Activated B cell treated with CpG ODN at 0.5 μM for 24 hours (primary cell): ENCODE results near the gene ALG8. TPM values are rescaled to one million over a fixed set of nuclear protein-coding genes. Genes with fewer than 3 reads are reported as not detected.
"Not testable (repeated sequence)": the region's sequence is repeated elsewhere in the genome, so short reads cannot be mapped to it uniquely, and the experiment has no call there.

Experiments used
- ATAC-seq: fragments of 200-7000 bp; cut with Tn5 transposase; one replicate; pipeline ENCODE4 v1.10.0; 2021; ENCODE audit warnings: low read depth, mild to moderate bottlenecking, moderate library complexity
- CTCF ChIA-PET: fragments of 350-600 bp; sonication (Branson Sonifier 250); formaldehyde crosslinking; loops from one replicate; lab custom pipeline; 2021; ENCODE audit warnings: antibody characterized with exemption; lab: Charles Lee
- POLR2A ChIA-PET: fragments of 350-600 bp; sonication (Branson Sonifier 250); formaldehyde crosslinking; loops from one replicate; lab custom pipeline; 2021; ENCODE audit warnings: antibody characterized with exemption; lab: Charles Lee
- DNase-seq: peaks from one replicate; pipeline ENCODE4 v3.0.0; 2022
- H3K27ac Mint-ChIP-seq: one replicate; pipeline ENCODE4 v1.8.0; 2020; ENCODE audit warnings: mixed read lengths
- H3K27me3 Mint-ChIP-seq: one replicate; pipeline ENCODE4 v1.8.0; 2021; ENCODE audit warnings: mixed read lengths
- H3K36me3 Mint-ChIP-seq: one replicate; pipeline ENCODE4 v1.8.0; 2021; ENCODE audit warnings: low read depth, mixed read lengths
- H3K4me1 Mint-ChIP-seq: one replicate; pipeline ENCODE4 v1.8.0; 2021; ENCODE audit warnings: mixed read lengths
- H3K4me3 Mint-ChIP-seq: one replicate; pipeline ENCODE4 v1.8.0; 2020; ENCODE audit warnings: mild to moderate bottlenecking, mixed read lengths
- H3K9me3 Mint-ChIP-seq: one replicate; pipeline ENCODE4 v1.8.0; 2020; ENCODE audit warnings: mixed read lengths
- CTCF ChIP-seq: fragments of 200-600 bp; IDR thresholded peaks from one replicate; pipeline ENCODE4 v1.8.0; 2022; ENCODE audit warnings: antibody characterized with exemption, mild to moderate bottlenecking
- intact Hi-C: fragments of 100-400 bp; cut with micrococcal nuclease; formaldehyde crosslinking; loops from one replicate; pipeline ENCODE4 v1.15.1; 2024
- total RNA-seq: library from RNA; stranded (reverse); gene quantifications from 2 replicates; pipeline ENCODE4 v1.2.3, GENCODE V29; 2022

Gene ALG8
- total RNA-seq, 1 donor from 2014 or later = 46.0 TPM

DNA sequence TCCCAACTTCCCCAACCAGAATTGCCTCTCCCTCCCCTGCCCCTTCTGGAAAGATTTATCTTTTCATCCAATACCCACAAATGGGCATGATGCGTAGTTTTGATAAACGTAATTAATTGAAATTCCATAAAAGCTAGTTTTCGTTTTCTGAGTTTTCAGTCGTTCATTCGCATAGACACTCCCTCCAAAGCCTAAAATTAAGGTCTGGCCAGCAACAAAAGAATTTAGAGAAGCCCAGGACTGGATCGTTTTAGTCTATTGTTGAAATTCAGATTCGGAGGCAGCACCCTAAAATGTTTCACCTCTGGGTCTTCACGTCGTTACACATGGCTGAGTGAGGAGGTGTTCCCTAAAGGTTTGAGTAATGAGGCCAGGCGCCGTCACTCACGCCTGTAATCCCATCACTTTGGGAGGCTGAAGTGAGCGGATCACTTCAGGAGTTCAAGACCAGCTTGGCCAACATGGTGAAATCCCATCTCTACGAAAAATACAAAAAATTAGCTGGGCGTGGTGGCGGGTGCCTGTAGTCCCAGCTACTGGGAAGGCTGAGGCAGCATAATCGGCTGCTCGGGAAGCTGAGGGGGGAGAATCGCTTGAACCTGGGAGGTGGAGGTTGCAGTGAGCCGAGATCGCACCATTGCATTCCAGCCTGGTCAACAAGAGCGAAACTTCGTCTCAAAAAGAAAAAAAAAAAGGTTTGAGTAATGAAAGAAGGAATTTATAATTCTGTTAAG lies 59.2 kb downstream of the ALG8 start:
- Mint-ChIP-seq H3K27ac (peak overlapping the region; percentile 86), H3K9me3 (no peaks in the 10 kb centered on the region), H3K27me3 (no peaks in the 10 kb centered on the region), H3K36me3 (peaks cover 10% of the 10 kb centered on the region), H3K4me3 (peak overlapping the region; percentile 93), H3K4me1 (peaks cover 46% of the 10 kb centered on the region)
- intact Hi-C loops = no loop called here
- DNase-seq (no peak), ATAC-seq (no peak)
- CTCF ChIA-PET = no interaction called here
- no peak for TF ChIP-seq CTCF
- POLR2A ChIA-PET = interaction anchor here (1.0 to 2.0 kb wide), 5 partner anchors 9 to 495 kb away, joined by 3 to 17 read pairs (median 11); partner anchors contain the start of genes ALG8, INTS4, KCTD21 and NARS2

DNA sequence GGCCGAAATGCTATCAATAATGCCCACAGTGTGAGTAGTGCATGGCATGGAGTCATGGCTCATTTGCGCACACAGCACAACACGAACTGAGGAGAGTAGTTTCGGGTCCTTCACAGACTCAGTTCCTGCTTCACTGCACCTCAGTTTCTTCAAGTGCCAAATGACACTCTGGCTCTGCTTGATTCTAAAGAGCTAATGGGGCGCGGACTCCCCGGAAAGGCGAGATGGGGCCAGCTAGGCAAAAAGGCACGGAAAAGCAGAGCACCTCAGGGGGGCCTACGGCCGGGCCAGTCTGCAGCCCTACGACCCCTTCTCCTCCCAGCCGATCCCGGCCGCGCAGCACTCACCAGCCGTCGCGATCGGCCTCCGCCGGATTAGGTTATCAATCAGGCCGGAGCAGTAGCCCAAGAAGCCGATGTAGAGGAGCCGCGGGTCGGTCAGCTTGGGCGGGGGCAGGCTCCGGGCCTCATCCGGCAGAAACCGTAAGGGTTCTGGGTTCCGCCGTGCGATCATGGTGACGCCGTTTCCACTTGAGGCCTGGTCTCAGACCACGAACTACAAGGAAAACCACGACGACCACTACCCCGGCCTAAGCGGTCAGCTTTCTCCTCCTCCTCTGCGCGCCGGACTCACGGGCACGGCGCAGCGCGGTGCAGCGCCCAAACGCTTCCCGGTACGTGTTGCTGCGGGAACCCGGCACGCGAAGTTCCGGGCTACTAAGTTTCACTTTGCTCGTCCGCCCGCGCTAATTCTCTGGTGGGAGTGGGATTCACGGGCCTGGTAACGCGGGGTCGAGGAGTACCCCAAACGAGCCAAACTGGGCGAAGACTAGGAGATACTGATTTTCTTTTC lies 60.0 kb downstream of the ALG8 start, which contains the start of gene NDUFC2:
Gene NDUFC2, minus strand, starts transcription at position 631 of the 852 bp plus-strand sequence. Its CDS starts 118 bp downstream, at position 513.
- Mint-ChIP-seq H3K9me3 (no peaks in the 10 kb centered on the region), H3K4me3 (peak within 1 kb of the TSS; percentile 93), H3K27me3 (no peaks in the 10 kb centered on the region), H3K4me1 (peaks cover 51% of the 10 kb centered on the region), H3K36me3 (peaks cover 12% of the 10 kb centered on the region), H3K27ac (peak within 1 kb of the TSS; percentile 86)
- ChIA-PET POLR2A (interaction anchor here (0.5 to 2.0 kb wide), 8 partner anchors 9 to 495 kb away, joined by 3 to 17 read pairs (median 5); partner anchors contain the start of genes ALG8, INTS4, KCTD21 and NARS2), CTCF (interaction anchor here (1.3 to 2.3 kb wide), 2 partner anchors 33 to 485 kb away, joined by 4 to 6 read pairs; no protein-coding TSS in a partner anchor)
- DNase-seq = peak; percentile 60
- no peak for TF ChIP-seq CTCF
- ATAC-seq = peak; percentile 79
- intact Hi-C loops = loop anchor here (1.0 to 10.0 kb wide), 5 partner anchors 59 to 495 kb away; partner anchors contain the start of genes ALG8, GAB2, KCTD21 and NARS2

GRCh38 chr11:78078218-78079167 lies 60.9 kb downstream of the ALG8 start:
- no peak for ATAC-seq
- H3K27ac Mint-ChIP-seq = peak overlapping the region; percentile 86
- no peaks in the 10 kb centered on the region for H3K27me3 Mint-ChIP-seq
- no peak for DNase-seq
- H3K4me1 Mint-ChIP-seq = peaks cover 51% of the 10 kb centered on the region
- intact Hi-C loops = loop anchor here (1.0 to 10.0 kb wide), 5 partner anchors 60 to 496 kb away; partner anchors contain the start of genes ALG8, GAB2, KCTD21 and NARS2
- TF ChIP-seq CTCF = no peak
- CTCF ChIA-PET = interaction anchor here (0.7 to 2.3 kb wide), 4 partner anchors 32 to 486 kb away, joined by 3 to 6 read pairs (median 4); no protein-coding TSS in a partner anchor
- peak overlapping the region; percentile 93 for H3K4me3 Mint-ChIP-seq
- no peaks in the 10 kb centered on the region for H3K9me3 Mint-ChIP-seq
- POLR2A ChIA-PET = interaction anchor here (0.6 to 2.0 kb wide), 6 partner anchors 27 to 496 kb away, joined by 3 to 17 read pairs (median 8); partner anchors contain the start of genes ALG8, INTS4, KCTD21 and NARS2
- H3K36me3 Mint-ChIP-seq = peaks cover 13% of the 10 kb centered on the region

DNA sequence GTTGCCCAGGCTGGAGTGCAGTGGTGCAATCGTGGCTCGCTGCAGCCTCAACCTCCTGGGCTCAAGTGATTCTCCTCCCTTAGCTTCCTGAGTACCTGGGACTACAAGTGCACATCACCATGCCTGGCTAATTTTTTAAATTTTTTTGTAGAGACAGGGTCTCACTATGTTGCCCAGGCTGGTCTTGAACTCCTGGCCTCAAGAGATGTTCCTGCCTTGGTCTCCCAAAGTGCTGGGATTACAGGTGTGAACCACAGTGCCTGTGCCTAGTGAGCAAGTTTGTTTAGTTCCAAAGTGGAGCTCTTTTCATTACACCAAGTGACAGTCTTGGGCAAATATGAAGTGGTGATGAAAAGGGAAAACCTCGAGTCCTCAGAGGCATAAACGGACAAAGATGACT lies 61.8 kb downstream of the ALG8 start:
- POLR2A ChIA-PET, H3K9me3 Mint-ChIP-seq, ATAC-seq, H3K27ac Mint-ChIP-seq, H3K27me3 Mint-ChIP-seq, DNase-seq: not testable (repeated sequence)
- intact Hi-C loops = loop anchor here (10.0 kb wide), 1 partner anchor 497 kb away; the partner anchor contains the start of gene NARS2
- H3K36me3 Mint-ChIP-seq = peaks cover 15% of the 10 kb centered on the region
- H3K4me3 Mint-ChIP-seq = peak overlapping the region; percentile 93
- peaks cover 53% of the 10 kb centered on the region for H3K4me1 Mint-ChIP-seq
- CTCF ChIA-PET = interaction anchor here (0.6 to 2.3 kb wide), 3 partner anchors 21 to 108 kb away, joined by 3 to 6 read pairs (median 3); no protein-coding TSS in a partner anchor
